ENCODE data around the gene IL21. TPM values are rescaled to one million over a fixed set of nuclear protein-coding genes. Genes with fewer than 3 reads are reported as not detected.

IL21 gene
- total RNA-seq, 1 experiment from 2014 or later, result not detected

DNA sequence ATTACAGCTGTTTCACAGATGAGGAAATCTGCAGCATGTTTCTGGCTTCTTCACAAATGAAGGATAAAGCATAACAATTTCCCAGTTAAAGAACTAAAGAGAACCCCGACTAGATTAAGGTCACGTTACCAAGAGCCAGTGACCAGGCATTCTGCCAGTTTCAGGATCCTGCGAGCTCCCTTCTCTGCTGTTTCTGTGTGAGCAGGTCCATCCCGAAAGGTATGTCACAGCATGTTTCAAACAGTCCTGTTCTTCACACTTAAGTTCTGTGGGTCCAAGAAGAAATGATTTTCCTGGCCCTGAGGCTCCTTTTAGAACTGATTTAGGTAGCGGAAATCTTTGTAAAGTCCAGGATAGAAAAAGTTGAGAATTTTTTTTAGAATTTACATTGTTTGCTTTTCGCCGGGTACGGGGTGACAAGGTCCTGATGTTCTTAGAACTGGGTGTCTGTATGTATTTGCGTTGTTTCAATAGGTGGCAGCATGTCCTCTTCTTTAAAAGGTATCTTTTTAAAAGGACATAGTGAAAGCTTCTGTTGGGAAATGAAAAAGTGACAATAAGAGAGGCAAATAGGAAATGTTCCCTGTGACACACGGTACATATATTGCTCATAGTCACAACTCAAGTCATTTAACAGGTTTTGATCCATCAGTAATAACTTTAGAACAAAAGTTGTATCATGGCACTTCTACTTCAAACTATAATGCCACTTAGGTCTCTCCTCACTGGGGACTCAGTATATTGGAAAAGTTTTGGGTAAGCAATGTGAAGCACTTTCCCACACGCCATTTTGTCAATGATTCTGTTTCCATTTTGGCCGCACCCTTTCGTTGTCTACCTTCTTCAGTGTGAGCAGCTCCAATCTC lies 18.4 kb downstream of the IL21 start:
- DNase-seq (ENCODE audit: low spot score), result no peak

DNA sequence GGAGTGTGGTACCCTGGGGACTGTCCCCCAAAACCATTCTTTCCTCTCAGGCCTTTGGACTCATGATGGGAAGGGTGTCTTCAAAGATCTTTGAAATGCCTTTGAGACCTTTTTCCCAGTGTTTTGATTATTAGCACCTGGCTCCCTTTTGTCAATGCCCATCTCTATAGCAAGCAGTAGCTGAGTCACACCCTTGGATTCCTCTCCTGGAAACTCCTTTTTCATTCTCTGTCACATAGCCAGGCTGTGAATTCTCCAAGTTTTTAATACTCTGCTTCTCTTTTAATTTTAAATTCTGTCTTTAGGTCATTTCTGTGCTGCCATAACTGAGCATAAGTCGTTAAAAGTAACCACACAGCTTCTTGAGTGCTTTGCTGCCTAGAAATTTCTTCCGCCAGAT lies 29.7 kb downstream of the IL21 start:
- Mint-ChIP-seq H3K36me3 (no peaks in the 10 kb centered on the region), H3K27ac (no peak overlapping the region), H3K27me3 (ENCODE audit: low read depth) (no peaks in the 10 kb centered on the region; the same call in 1 of the 2 replicates), H3K4me1 (no peaks in the 10 kb centered on the region), H3K4me3 (no peak overlapping the region), H3K9me3 (no peaks in the 10 kb centered on the region)
- POLR2A ChIA-PET, result no interaction called here
- CTCF ChIA-PET, result interaction anchor here (1.1 kb wide), 1 partner anchor 12 kb away, joined by 5 read pairs; no protein-coding TSS in a partner anchor
- ATAC-seq, result no peak
- no peak for DNase-seq (ENCODE audit: low spot score)
- TF ChIP-seq, protein P1, sequence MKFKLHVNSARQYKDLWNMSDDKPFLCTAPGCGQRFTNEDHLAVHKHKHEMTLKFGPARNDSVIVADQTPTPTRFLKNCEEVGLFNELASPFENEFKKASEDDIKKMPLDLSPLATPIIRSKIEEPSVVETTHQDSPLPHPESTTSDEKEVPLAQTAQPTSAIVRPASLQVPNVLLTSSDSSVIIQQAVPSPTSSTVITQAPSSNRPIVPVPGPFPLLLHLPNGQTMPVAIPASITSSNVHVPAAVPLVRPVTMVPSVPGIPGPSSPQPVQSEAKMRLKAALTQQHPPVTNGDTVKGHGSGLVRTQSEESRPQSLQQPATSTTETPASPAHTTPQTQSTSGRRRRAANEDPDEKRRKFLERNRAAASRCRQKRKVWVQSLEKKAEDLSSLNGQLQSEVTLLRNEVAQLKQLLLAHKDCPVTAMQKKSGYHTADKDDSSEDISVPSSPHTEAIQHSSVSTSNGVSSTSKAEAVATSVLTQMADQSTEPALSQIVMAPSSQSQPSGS (CRISPR knock-in tag; IDR thresholded peaks at IDR 0.05; ENCODE audit: borderline replicate concordance, low read depth), result no peak
- no peak for TF ChIP-seq TEAD4 (CRISPR knock-in tag; IDR thresholded peaks at IDR 0.05)
- TF ChIP-seq EMX1 (CRISPR knock-in tag; IDR thresholded peaks at IDR 0.05), result no peak
- TF ChIP-seq TEAD1 (CRISPR knock-in tag; IDR thresholded peaks at IDR 0.05), result no peak
- TF ChIP-seq, protein P2, sequence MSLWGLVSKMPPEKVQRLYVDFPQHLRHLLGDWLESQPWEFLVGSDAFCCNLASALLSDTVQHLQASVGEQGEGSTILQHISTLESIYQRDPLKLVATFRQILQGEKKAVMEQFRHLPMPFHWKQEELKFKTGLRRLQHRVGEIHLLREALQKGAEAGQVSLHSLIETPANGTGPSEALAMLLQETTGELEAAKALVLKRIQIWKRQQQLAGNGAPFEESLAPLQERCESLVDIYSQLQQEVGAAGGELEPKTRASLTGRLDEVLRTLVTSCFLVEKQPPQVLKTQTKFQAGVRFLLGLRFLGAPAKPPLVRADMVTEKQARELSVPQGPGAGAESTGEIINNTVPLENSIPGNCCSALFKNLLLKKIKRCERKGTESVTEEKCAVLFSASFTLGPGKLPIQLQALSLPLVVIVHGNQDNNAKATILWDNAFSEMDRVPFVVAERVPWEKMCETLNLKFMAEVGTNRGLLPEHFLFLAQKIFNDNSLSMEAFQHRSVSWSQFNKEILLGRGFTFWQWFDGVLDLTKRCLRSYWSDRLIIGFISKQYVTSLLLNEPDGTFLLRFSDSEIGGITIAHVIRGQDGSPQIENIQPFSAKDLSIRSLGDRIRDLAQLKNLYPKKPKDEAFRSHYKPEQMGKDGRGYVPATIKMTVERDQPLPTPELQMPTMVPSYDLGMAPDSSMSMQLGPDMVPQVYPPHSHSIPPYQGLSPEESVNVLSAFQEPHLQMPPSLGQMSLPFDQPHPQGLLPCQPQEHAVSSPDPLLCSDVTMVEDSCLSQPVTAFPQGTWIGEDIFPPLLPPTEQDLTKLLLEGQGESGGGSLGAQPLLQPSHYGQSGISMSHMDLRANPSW (CRISPR knock-in tag; conservative IDR thresholded peaks at IDR 0.05; ENCODE audit: low read depth), result no peak
- TF ChIP-seq, protein P3, sequence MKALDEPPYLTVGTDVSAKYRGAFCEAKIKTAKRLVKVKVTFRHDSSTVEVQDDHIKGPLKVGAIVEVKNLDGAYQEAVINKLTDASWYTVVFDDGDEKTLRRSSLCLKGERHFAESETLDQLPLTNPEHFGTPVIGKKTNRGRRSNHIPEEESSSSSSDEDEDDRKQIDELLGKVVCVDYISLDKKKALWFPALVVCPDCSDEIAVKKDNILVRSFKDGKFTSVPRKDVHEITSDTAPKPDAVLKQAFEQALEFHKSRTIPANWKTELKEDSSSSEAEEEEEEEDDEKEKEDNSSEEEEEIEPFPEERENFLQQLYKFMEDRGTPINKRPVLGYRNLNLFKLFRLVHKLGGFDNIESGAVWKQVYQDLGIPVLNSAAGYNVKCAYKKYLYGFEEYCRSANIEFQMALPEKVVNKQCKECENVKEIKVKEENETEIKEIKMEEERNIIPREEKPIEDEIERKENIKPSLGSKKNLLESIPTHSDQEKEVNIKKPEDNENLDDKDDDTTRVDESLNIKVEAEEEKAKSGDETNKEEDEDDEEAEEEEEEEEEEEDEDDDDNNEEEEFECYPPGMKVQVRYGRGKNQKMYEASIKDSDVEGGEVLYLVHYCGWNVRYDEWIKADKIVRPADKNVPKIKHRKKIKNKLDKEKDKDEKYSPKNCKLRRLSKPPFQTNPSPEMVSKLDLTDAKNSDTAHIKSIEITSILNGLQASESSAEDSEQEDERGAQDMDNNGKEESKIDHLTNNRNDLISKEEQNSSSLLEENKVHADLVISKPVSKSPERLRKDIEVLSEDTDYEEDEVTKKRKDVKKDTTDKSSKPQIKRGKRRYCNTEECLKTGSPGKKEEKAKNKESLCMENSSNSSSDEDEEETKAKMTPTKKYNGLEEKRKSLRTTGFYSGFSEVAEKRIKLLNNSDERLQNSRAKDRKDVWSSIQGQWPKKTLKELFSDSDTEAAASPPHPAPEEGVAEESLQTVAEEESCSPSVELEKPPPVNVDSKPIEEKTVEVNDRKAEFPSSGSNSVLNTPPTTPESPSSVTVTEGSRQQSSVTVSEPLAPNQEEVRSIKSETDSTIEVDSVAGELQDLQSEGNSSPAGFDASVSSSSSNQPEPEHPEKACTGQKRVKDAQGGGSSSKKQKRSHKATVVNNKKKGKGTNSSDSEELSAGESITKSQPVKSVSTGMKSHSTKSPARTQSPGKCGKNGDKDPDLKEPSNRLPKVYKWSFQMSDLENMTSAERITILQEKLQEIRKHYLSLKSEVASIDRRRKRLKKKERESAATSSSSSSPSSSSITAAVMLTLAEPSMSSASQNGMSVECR (CRISPR knock-in tag; IDR thresholded peaks at IDR 0.05; ENCODE audit: borderline replicate concordance), result no peak
- no peak for TF ChIP-seq FOXK1 (CRISPR knock-in tag; IDR thresholded peaks at IDR 0.05)
- no peak for TF ChIP-seq ZBTB21 (CRISPR knock-in tag; IDR thresholded peaks at IDR 0.05; ENCODE audit: borderline replicate concordance)
- no peak for TF ChIP-seq ZNF317 (CRISPR knock-in tag; IDR thresholded peaks at IDR 0.05; ENCODE audit: borderline replicate concordance, low read depth)
- TF ChIP-seq NR1H2 (CRISPR knock-in tag; IDR thresholded peaks at IDR 0.05), result no peak
- TF ChIP-seq, protein P4, sequence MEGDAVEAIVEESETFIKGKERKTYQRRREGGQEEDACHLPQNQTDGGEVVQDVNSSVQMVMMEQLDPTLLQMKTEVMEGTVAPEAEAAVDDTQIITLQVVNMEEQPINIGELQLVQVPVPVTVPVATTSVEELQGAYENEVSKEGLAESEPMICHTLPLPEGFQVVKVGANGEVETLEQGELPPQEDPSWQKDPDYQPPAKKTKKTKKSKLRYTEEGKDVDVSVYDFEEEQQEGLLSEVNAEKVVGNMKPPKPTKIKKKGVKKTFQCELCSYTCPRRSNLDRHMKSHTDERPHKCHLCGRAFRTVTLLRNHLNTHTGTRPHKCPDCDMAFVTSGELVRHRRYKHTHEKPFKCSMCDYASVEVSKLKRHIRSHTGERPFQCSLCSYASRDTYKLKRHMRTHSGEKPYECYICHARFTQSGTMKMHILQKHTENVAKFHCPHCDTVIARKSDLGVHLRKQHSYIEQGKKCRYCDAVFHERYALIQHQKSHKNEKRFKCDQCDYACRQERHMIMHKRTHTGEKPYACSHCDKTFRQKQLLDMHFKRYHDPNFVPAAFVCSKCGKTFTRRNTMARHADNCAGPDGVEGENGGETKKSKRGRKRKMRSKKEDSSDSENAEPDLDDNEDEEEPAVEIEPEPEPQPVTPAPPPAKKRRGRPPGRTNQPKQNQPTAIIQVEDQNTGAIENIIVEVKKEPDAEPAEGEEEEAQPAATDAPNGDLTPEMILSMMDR (IDR thresholded peaks at IDR 0.05), result no peak
- TF ChIP-seq, protein P5, sequence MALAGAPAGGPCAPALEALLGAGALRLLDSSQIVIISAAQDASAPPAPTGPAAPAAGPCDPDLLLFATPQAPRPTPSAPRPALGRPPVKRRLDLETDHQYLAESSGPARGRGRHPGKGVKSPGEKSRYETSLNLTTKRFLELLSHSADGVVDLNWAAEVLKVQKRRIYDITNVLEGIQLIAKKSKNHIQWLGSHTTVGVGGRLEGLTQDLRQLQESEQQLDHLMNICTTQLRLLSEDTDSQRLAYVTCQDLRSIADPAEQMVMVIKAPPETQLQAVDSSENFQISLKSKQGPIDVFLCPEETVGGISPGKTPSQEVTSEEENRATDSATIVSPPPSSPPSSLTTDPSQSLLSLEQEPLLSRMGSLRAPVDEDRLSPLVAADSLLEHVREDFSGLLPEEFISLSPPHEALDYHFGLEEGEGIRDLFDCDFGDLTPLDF (CRISPR knock-in tag; IDR thresholded peaks at IDR 0.05), result no peak
- no peak for TF ChIP-seq FOXP1 (CRISPR knock-in tag; IDR thresholded peaks at IDR 0.05; ENCODE audit: borderline replicate concordance)
- TF ChIP-seq GABPB1 (CRISPR knock-in tag; IDR thresholded peaks at IDR 0.05), result no peak
- TF ChIP-seq, protein P6, sequence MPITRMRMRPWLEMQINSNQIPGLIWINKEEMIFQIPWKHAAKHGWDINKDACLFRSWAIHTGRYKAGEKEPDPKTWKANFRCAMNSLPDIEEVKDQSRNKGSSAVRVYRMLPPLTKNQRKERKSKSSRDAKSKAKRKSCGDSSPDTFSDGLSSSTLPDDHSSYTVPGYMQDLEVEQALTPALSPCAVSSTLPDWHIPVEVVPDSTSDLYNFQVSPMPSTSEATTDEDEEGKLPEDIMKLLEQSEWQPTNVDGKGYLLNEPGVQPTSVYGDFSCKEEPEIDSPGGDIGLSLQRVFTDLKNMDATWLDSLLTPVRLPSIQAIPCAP (CRISPR knock-in tag; IDR thresholded peaks at IDR 0.05), result no peak

More for the DNA sequence above, 18.4 kb downstream of the IL21 start:
- Mint-ChIP-seq H3K27ac (no peak overlapping the region), H3K36me3 (no peaks in the 10 kb centered on the region), H3K4me1 (peaks cover 32% of the 10 kb centered on the region), H3K4me3 (no peak overlapping the region), H3K27me3 (ENCODE audit: low read depth) (no peaks in the 10 kb centered on the region), H3K9me3 (no peaks in the 10 kb centered on the region)
- TF ChIP-seq, protein P2 (CRISPR knock-in tag; conservative IDR thresholded peaks at IDR 0.05; ENCODE audit: low read depth), result no peak
- ChIA-PET CTCF (interaction anchor here (0.6 to 3.6 kb wide), 17 partner anchors 9 to 702 kb away, joined by 3 to 44 read pairs (median 4); partner anchors contain the start of gene BBS12), POLR2A (interaction anchor here (0.5 kb wide), 1 partner anchor 218 kb away, joined by 3 read pairs; no protein-coding TSS in a partner anchor)
- ATAC-seq, result peak; percentile 66
